ENCODE measurements around the gene BRSK1. TPM values are rescaled to one million over a fixed set of nuclear protein-coding genes. Genes with fewer than 3 reads are reported as not detected.
A peak's percentile ranks its signal among the peaks of the same experiment; 100 is the strongest.

The BRSK1 gene
- total RNA-seq, 4 donors from 2014 or later = 4.1 to 17.1 (median 12.0) TPM; not detected in 1

GRCh38 chr19:55300886-55301458 is 17.2 kb downstream of the BRSK1 start:
- H3K4me3 ChIP-seq = peak overlapping the region in 1 of 2 donors; percentile 21
- peaks cover 0 to 5% of the 10 kb centered on the region in 2 donors for H3K4me1 ChIP-seq
- no peak for DNase-seq
- no peak for TF ChIP-seq POLR2A (IDR thresholded peaks at IDR 0.05)
- TF ChIP-seq, protein P1, sequence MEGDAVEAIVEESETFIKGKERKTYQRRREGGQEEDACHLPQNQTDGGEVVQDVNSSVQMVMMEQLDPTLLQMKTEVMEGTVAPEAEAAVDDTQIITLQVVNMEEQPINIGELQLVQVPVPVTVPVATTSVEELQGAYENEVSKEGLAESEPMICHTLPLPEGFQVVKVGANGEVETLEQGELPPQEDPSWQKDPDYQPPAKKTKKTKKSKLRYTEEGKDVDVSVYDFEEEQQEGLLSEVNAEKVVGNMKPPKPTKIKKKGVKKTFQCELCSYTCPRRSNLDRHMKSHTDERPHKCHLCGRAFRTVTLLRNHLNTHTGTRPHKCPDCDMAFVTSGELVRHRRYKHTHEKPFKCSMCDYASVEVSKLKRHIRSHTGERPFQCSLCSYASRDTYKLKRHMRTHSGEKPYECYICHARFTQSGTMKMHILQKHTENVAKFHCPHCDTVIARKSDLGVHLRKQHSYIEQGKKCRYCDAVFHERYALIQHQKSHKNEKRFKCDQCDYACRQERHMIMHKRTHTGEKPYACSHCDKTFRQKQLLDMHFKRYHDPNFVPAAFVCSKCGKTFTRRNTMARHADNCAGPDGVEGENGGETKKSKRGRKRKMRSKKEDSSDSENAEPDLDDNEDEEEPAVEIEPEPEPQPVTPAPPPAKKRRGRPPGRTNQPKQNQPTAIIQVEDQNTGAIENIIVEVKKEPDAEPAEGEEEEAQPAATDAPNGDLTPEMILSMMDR (IDR thresholded peaks at IDR 0.05) = no peak
- H3K27ac ChIP-seq = no peak overlapping the region
- no peaks in the 10 kb centered on the region for H3K9me3 ChIP-seq
- no peaks in the 10 kb centered on the region for H3K36me3 ChIP-seq
- intact Hi-C loops (cut with DNase I; ENCODE audit: low total_unique reads) = loop anchor here (5.0 kb wide), 1 partner anchor 81 kb away; the partner anchor contains the start of gene TMEM238
- no peaks in the 10 kb centered on the region for H3K27me3 ChIP-seq

- TF ChIP-seq POLR2A (IDR thresholded peaks at IDR 0.05) = peak; percentile 8 to 16
- TF ChIP-seq, protein P1 (IDR thresholded peaks at IDR 0.05) = peak; percentile 93 to 99 (median 97)
- no peaks in the 10 kb centered on the region for H3K36me3 ChIP-seq
- H3K4me3 ChIP-seq = peak overlapping the region in 1 of 2 donors; percentile 21
- no peaks in the 10 kb centered on the region for H3K27me3 ChIP-seq
- peaks cover 0 to 5% of the 10 kb centered on the region in 2 donors for H3K4me1 ChIP-seq
- intact Hi-C loops (cut with DNase I; ENCODE audit: low total_unique reads) = loop anchor here (5.0 kb wide), 1 partner anchor 81 kb away; the partner anchor contains the start of gene TMEM238
- peak; percentile 85 to 88 for DNase-seq
- no peaks in the 10 kb centered on the region for H3K9me3 ChIP-seq
- peak overlapping the region in 1 of 2 donors; percentile 40 for H3K27ac ChIP-seq
These were observed 17.9 kb downstream of the BRSK1 start for GRCh38 chr19:55301459-55302317.

GRCh38 chr19:55302318-55302703 is 18.5 kb downstream of the BRSK1 start:
- Histone ChIP-seq H3K9me3 (no peaks in the 10 kb centered on the region), H3K4me1 (peaks cover 0 to 5% of the 10 kb centered on the region in 2 donors), H3K4me3 (no peak overlapping the region), H3K27me3 (no peaks in the 10 kb centered on the region), H3K36me3 (no peaks in the 10 kb centered on the region), H3K27ac (peak overlapping the region in 1 of 2 donors; percentile 40)
- TF ChIP-seq, protein P1 (IDR thresholded peaks at IDR 0.05) = no peak
- TF ChIP-seq POLR2A (IDR thresholded peaks at IDR 0.05) = no peak
- no peak for DNase-seq
- intact Hi-C loops (cut with DNase I; ENCODE audit: low total_unique reads) = loop anchor here (5.0 kb wide), 1 partner anchor 80 kb away; the partner anchor contains the start of gene TMEM238

DNA sequence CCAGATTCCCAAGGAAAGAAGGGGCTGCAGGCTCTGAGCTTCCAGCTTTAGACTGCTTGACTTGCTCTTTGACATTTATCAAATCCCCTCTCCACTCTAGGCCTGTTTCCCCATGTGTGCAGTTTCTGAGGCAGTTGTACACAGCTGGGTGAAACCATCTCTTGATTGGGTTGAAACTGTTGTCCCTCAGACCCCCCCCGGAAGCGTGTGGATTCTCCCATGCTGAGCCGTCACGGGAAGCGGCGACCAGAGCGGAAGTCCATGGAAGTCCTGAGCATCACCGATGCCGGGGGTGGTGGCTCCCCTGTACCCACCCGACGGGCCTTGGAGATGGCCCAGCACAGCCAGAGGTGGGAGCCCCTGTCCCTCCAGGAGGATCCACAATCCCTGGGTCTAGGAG is 19.7 kb downstream of the BRSK1 start:
- intact Hi-C loops (cut with DNase I; ENCODE audit: low total_unique reads) = loop anchor here (5.0 kb wide), 1 partner anchor 79 kb away; the partner anchor contains the start of gene TMEM238
- no peak overlapping the region for H3K4me3 ChIP-seq
- no peak for DNase-seq
- no peaks in the 10 kb centered on the region for H3K9me3 ChIP-seq
- TF ChIP-seq, protein P1 (IDR thresholded peaks at IDR 0.05) = no peak
- TF ChIP-seq POLR2A (IDR thresholded peaks at IDR 0.05) = no peak
- H3K27me3 ChIP-seq = no peaks in the 10 kb centered on the region
- peaks cover 0 to 5% of the 10 kb centered on the region in 2 donors for H3K4me1 ChIP-seq
- H3K36me3 ChIP-seq = no peaks in the 10 kb centered on the region
- no peak overlapping the region for H3K27ac ChIP-seq
